H1 (cell line): Measurements from ENCODE around the gene TMEM30A. TPM values are rescaled to one million over a fixed set of nuclear protein-coding genes. Genes with fewer than 3 reads are reported as not detected.

Experiments
- BCL11A ChIP-seq, 2 experiments: IDR thresholded peaks; one replicate each; pipeline ENCODE4 v1.6.1; 2011; ENCODE audit warnings: low read depth in 2 of 2, low read length in 2 of 2, mild to moderate bottlenecking in 2 of 2
- EGR1 ChIP-seq: IDR thresholded peaks from 2 replicates; pipeline ENCODE4 v1.6.1; 2011; ENCODE audit warnings: low read depth, low read length, borderline replicate concordance
- EP300 ChIP-seq, 2 experiments: IDR thresholded peaks; 1 replicate in 1 of 2; 2 replicates in 1 of 2; pipeline ENCODE4 v1.6.1; 2011 to 2012; ENCODE audit warnings: low read depth in 2 of 2, low read length in 2 of 2, mild to moderate bottlenecking in 2 of 2, borderline replicate concordance in 1 of 2, inconsistent platforms in 1 of 2, moderate library complexity in 1 of 2
- GTF2F1 ChIP-seq: IDR thresholded peaks from 2 replicates; pipeline ENCODE4 v1.6.1; 2012; ENCODE audit warnings: low read depth, low read length, improper control_type of control experiment, borderline replicate concordance
- HDAC6 ChIP-seq: IDR thresholded peaks from one replicate; pipeline ENCODE4 v1.7.1; 2012; ENCODE audit warnings: low read depth, mild to moderate bottlenecking, inconsistent platforms, low read length, moderate library complexity
- JUND ChIP-seq: IDR thresholded peaks from 2 replicates; pipeline ENCODE4 v1.6.1; 2011; ENCODE audit warnings: mild to moderate bottlenecking, improper control_type of control experiment, low read length
- KDM4A ChIP-seq: IDR thresholded peaks from one replicate; pipeline ENCODE4 v1.7.1; 2012; ENCODE audit warnings: low read depth, mild to moderate bottlenecking, moderate library complexity, low read length, inconsistent platforms; ENCODE audit not compliant: severe bottlenecking
- KDM5A ChIP-seq: fragments of 200-600 bp; IDR thresholded peaks from 2 replicates; pipeline ENCODE4 v1.7.1; 2012; ENCODE audit warnings: mild to moderate bottlenecking, low read length, inconsistent platforms, mixed read lengths
- MAFK ChIP-seq: IDR thresholded peaks from 2 replicates; pipeline ENCODE4 v1.6.1; 2012; ENCODE audit warnings: low read depth, mild to moderate bottlenecking, improper control_type of control experiment, low read length
- NRF1 ChIP-seq: IDR thresholded peaks from 2 replicates; pipeline ENCODE4 v1.6.1; 2011; ENCODE audit warnings: mild to moderate bottlenecking, low read depth, low read length, improper control_type of control experiment
- POLR2A ChIP-seq, 2 experiments: IDR thresholded peaks; 1 replicate in 1 of 2; 2 replicates in 1 of 2; pipeline ENCODE4 v1.6.1; 2011; ENCODE audit warnings: low read depth in 2 of 2, low read length in 2 of 2, mild to moderate bottlenecking in 2 of 2; ENCODE audit errors: control extremely low read depth in 1 of 2
- RAD21 ChIP-seq, 2 experiments: IDR thresholded peaks in 1 of 2; conservative IDR thresholded peaks in 1 of 2; 2 replicates each; pipeline ENCODE4 v1.6.1; 2011; ENCODE audit warnings: low read depth in 2 of 2, low read length in 2 of 2, improper control_type of control experiment in 1 of 2, inconsistent platforms in 1 of 2, mild to moderate bottlenecking in 1 of 2, moderate library complexity in 1 of 2
- RNF2 ChIP-seq: fragments of 200-900, 300-1000 bp; sonication (generic); IDR thresholded peaks from 2 replicates; pipeline ENCODE4 v1.7.1; 2016; ENCODE audit warnings: borderline replicate concordance, low read depth, mild to moderate bottlenecking, antibody characterized with exemption, low read length; ENCODE audit not compliant: poor library complexity, severe bottlenecking; ENCODE audit errors: missing control alignments
- RXRA ChIP-seq: IDR thresholded peaks from 2 replicates; pipeline ENCODE4 v1.6.1; 2011; ENCODE audit warnings: low read depth, mild to moderate bottlenecking, low read length, moderate library complexity; ENCODE audit not compliant: insufficient read depth
- SIX5 ChIP-seq: IDR thresholded peaks from 2 replicates; pipeline ENCODE4 v1.6.1; 2011; ENCODE audit warnings: mild to moderate bottlenecking, low read depth, low read length
- SP4 ChIP-seq: IDR thresholded peaks from 2 replicates; pipeline ENCODE4 v1.6.1; 2012; ENCODE audit warnings: low read length, inconsistent platforms
- TAF7 ChIP-seq: optimal IDR thresholded peaks from 2 replicates; pipeline ENCODE3; 2011; ENCODE audit warnings: low read depth, mild to moderate bottlenecking, inconsistent platforms, low read length, moderate library complexity, borderline replicate concordance
- TBP ChIP-seq: IDR thresholded peaks from 2 replicates; pipeline ENCODE4 v1.6.1; 2011; ENCODE audit warnings: low read depth, low read length, improper control_type of control experiment
- TCF12 ChIP-seq: IDR thresholded peaks from 2 replicates; pipeline ENCODE4 v1.6.1; 2011; ENCODE audit warnings: low read depth, mild to moderate bottlenecking, low read length
- polyA plus RNA-seq, 7 experiments: library from polyadenylated mRNA; depleted of rRNA in 3 of 7; stranded (reverse) in 5 of 7; unstranded in 2 of 7; fragments of >200 nt in 5 of 7; fragments of 200-250 nt in 2 of 7; gene quantifications; 1 replicate in 5 of 7; 2 replicates in 1 of 7; 4 replicates in 1 of 7; pipeline versions ENCODE4 v1.2.1 to v1.2.3, GENCODE V29; 2011 to 2013; ENCODE audit warnings: missing spikeins in 2 of 7, mixed read lengths in 2 of 7
- total RNA-seq: library from RNA; stranded (reverse); fragmentation: NEBNext Ultra II Directional; extraction: Animal tissue kit (Norgen Biotek cat#: 25700); gene quantifications from 2 replicates; pipeline ENCODE4 v1.2.1, GENCODE V29; 2021
- TF ChIP-seq, protein P1 (sequence below): IDR thresholded peaks from 2 replicates; pipeline ENCODE4 v1.6.1; 2012; ENCODE audit warnings: low read length, inconsistent platforms
- TF ChIP-seq, protein P2 (sequence below): IDR thresholded peaks from 2 replicates; pipeline ENCODE4 v1.6.1; 2012; ENCODE audit warnings: inconsistent platforms

The TMEM30A gene
- total and polyA plus RNA-seq, 2 of the 8 experiments (the other 6 are each of a cell fraction or from before 2014, with no cell fraction given): 10.5 to 71.0 TPM

- TF ChIP-seq JUND (peak; percentile 65; the same call in 1 of the 2 replicates), SP4 (no peak), KDM5A (no peak), RAD21 (IDR thresholded peaks at IDR 0.05 in 1 of 2, conservative IDR thresholded peaks at IDR 0.05 in 1 of 2; ENCODE audit: low read depth in 2 of 2, low read length in 2 of 2) (peak; percentile 97 to 99), HDAC6 (no peak), POLR2A (IDR thresholded peaks at IDR 0.05; ENCODE audit: control extremely low read depth in 1 of 2, low read depth in 2 of 2, low read length in 2 of 2) (no peak), EP300 (IDR thresholded peaks at IDR 0.05; ENCODE audit: borderline replicate concordance in 1 of 2, low read depth in 2 of 2, low read length in 2 of 2) (no peak), MAFK (no peak), NRF1 (no peak), EGR1 (no peak), BCL11A (IDR thresholded peaks at IDR 0.05; ENCODE audit: low read depth in 2 of 2, low read length in 2 of 2) (no peak), RNF2 (peak; percentile 29), SIX5 (no peak), RXRA (no peak), TBP (peak; percentile 39; the same call in 1 of the 2 replicates), KDM4A (peak; percentile 55), GTF2F1 (no peak), TAF7 (no peak), TCF12 (no peak)
- TF ChIP-seq, protein P1, sequence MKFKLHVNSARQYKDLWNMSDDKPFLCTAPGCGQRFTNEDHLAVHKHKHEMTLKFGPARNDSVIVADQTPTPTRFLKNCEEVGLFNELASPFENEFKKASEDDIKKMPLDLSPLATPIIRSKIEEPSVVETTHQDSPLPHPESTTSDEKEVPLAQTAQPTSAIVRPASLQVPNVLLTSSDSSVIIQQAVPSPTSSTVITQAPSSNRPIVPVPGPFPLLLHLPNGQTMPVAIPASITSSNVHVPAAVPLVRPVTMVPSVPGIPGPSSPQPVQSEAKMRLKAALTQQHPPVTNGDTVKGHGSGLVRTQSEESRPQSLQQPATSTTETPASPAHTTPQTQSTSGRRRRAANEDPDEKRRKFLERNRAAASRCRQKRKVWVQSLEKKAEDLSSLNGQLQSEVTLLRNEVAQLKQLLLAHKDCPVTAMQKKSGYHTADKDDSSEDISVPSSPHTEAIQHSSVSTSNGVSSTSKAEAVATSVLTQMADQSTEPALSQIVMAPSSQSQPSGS: no peak
- TF ChIP-seq, protein P2, sequence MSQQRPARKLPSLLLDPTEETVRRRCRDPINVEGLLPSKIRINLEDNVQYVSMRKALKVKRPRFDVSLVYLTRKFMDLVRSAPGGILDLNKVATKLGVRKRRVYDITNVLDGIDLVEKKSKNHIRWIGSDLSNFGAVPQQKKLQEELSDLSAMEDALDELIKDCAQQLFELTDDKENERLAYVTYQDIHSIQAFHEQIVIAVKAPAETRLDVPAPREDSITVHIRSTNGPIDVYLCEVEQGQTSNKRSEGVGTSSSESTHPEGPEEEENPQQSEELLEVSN: peak; percentile 74
Measured at GRCh38 chr6:75208298-75209183, 76.1 kb downstream of the TMEM30A start (continued).
